Activated CD4-positive, alpha-beta T cell treated with anti-CD3 and anti-CD28 coated beads, Interleukin-2, amount 10 ng/mL, durations not matched to agents 7 days and 5 days (primary cell): Measurements from ENCODE around the gene C13orf42. TPM values are rescaled to one million over a fixed set of nuclear protein-coding genes. Genes with fewer than 3 reads are reported as not detected.

ENCODE experiments used
- CTCF ChIA-PET: fragments of 350-600 bp; sonication (Branson Sonifier 250); formaldehyde crosslinking; loops from one replicate; lab custom pipeline; 2021; ENCODE audit warnings: antibody characterized with exemption; lab: Charles Lee
- POLR2A ChIA-PET: fragments of 350-600 bp; sonication (Branson Sonifier 250); formaldehyde crosslinking; loops from one replicate; lab custom pipeline; 2021; ENCODE audit warnings: antibody characterized with exemption; lab: Charles Lee
- DNase-seq: peaks from one replicate; pipeline ENCODE4 v3.0.0-alpha.2; 2020
- H3K27ac Mint-ChIP-seq: one replicate; pipeline ENCODE4 v1.8.0; 2021; ENCODE audit warnings: mild to moderate bottlenecking, moderate library complexity, mixed read lengths
- H3K27me3 Mint-ChIP-seq: one replicate; pipeline ENCODE4 v1.8.0; 2021; ENCODE audit warnings: mixed read lengths
- H3K36me3 Mint-ChIP-seq: one replicate; pipeline ENCODE4 v1.8.0; 2021; ENCODE audit warnings: low read depth, mixed read lengths
- H3K4me1 Mint-ChIP-seq: one replicate; pipeline ENCODE4 v1.8.0; 2021; ENCODE audit warnings: mixed read lengths
- H3K4me3 Mint-ChIP-seq: one replicate; pipeline ENCODE4 v1.8.0; 2021; ENCODE audit warnings: mild to moderate bottlenecking, moderate library complexity, mixed read lengths
- H3K9me3 Mint-ChIP-seq: one replicate; pipeline ENCODE4 v1.8.0; 2021; ENCODE audit warnings: mixed read lengths
- total RNA-seq, 2 experiments: library from RNA; stranded (reverse); gene quantifications; one replicate each; pipeline ENCODE4 v1.2.3, GENCODE V29; 2021

The C13orf42 gene
- total RNA-seq, 2 experiments from 2014 or later = not detected

GRCh38 chr13:51035469-51035868 is 75.6 kb downstream of the C13orf42 start:
- no peaks in the 10 kb centered on the region for H3K9me3 Mint-ChIP-seq
- ChIA-PET CTCF (no interaction called here), POLR2A (no interaction called here)
- H3K4me3 Mint-ChIP-seq = no peak overlapping the region
- no peak for DNase-seq
- no peaks in the 10 kb centered on the region for H3K36me3 Mint-ChIP-seq
- H3K4me1 Mint-ChIP-seq = peaks cover 6% of the 10 kb centered on the region
- H3K27ac Mint-ChIP-seq = no peak overlapping the region
- H3K27me3 Mint-ChIP-seq = peaks cover 5% of the 10 kb centered on the region

DNA sequence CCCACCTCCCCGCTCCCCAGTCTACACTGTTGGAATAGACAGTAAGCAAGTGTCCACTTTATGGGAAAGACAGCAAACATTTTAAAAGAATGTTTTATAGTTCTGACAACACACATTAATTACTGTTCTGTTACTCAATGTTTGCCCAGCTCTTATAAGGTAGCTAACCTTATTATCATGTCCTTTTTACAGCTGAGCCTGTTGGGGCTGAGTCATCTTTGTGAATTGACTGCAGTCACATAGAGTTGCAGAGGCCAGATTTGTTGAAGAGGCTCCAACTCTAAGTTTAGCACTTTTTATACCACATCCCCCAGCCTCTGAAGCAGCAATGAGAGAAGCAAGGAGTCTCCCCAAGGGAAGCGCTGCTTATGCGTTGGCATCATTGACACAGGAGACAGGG is 76.2 kb downstream of the C13orf42 start:
- Mint-ChIP-seq H3K36me3 (no peaks in the 10 kb centered on the region), H3K27me3 (no peaks in the 10 kb centered on the region), H3K4me1 (peaks cover 6% of the 10 kb centered on the region), H3K9me3 (no peaks in the 10 kb centered on the region), H3K27ac (no peak overlapping the region), H3K4me3 (no peak overlapping the region)
- DNase-seq = no peak
- ChIA-PET POLR2A (no interaction called here), CTCF (no interaction called here)

DNA sequence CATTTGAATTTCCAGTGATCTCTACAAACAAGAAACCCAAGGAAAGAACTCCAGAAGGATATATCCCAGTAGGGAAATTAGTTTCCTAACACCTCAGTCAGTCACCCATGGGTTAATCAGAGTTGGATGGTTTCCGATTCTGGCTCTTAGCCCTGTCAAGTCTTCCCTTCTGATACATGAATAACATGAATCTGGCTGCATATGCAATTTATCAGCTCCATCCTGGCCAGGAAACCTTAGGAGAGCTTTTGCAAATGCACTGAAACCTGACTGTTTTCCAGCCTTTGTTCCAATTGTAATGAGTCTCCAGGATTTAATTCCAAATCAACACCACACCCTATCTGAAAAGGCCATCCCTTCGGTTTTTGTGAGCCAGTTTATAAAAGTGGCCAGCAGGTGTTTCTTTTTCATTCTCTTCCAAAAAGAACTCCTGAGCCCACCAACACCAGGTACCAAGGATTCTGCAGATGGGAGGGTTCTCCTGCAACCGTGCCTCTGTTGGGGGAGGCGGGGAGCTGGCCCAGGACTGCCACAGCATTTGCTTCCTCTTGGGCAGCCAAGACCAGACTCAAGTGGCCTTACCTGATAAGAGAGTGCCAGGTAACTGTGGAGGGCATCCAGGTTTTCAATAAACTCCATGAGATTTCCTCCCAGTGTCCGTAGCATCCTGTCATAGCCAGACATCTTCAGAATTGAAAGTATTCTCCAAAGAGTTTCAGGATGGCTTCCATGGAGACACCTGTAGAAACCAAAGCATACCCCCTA is 77.5 kb downstream of the C13orf42 start:
- peaks cover 6% of the 10 kb centered on the region for H3K4me1 Mint-ChIP-seq
- no peaks in the 10 kb centered on the region for H3K27me3 Mint-ChIP-seq
- no peak overlapping the region for H3K27ac Mint-ChIP-seq
- no peak overlapping the region for H3K4me3 Mint-ChIP-seq
- CTCF ChIA-PET = no interaction called here
- no peaks in the 10 kb centered on the region for H3K9me3 Mint-ChIP-seq
- no peaks in the 10 kb centered on the region for H3K36me3 Mint-ChIP-seq
- POLR2A ChIA-PET = no interaction called here
- no peak for DNase-seq

GRCh38 chr13:51032831-51033230 is 78.2 kb downstream of the C13orf42 start:
- Mint-ChIP-seq H3K36me3 (no peaks in the 10 kb centered on the region), H3K4me1 (peaks cover 6% of the 10 kb centered on the region), H3K4me3 (no peak overlapping the region), H3K27me3 (no peaks in the 10 kb centered on the region), H3K9me3 (no peaks in the 10 kb centered on the region), H3K27ac (no peak overlapping the region)
- ChIA-PET POLR2A (no interaction called here), CTCF (no interaction called here)
- no peak for DNase-seq

Other genes starting within 250 kb of the C13orf42 start
- 100 to 1,000 TPM; 121 to 179 TPM for gene RNASEH2B, start 201.5 kb downstream of the C13orf42 start, total RNA-seq
- gene FAM124A, start 111.1 kb upstream of the C13orf42 start, total RNA-seq = not detected
- not detected for gene SERPINE3, start 228.4 kb upstream of the C13orf42 start, total RNA-seq